BLaER1 (cell line): ENCODE measurements around the gene FAM149A.

Source experiments
- H3K27ac ChIP-seq: shearing (Covaris generic); formaldehyde crosslinking; 2 replicates; pipeline ENCODE4 v1.8.1; 2022
- H3K27me3 ChIP-seq: shearing (Covaris generic); formaldehyde crosslinking; 2 replicates; pipeline ENCODE4 v1.8.1; 2022
- H3K36me3 ChIP-seq: shearing (Covaris generic); formaldehyde crosslinking; 2 replicates; pipeline ENCODE4 v1.8.1; 2022
- H3K4me1 ChIP-seq: shearing (Covaris generic); formaldehyde crosslinking; 2 replicates; pipeline ENCODE4 v1.8.1; 2022
- H3K4me2 ChIP-seq: shearing (Covaris generic); formaldehyde crosslinking; 2 replicates; pipeline ENCODE4 v1.8.1; 2022
- H3K4me3 ChIP-seq: shearing (Covaris generic); formaldehyde crosslinking; 2 replicates; pipeline ENCODE4 v1.8.1; 2022
- H3K9ac ChIP-seq: shearing (Covaris generic); formaldehyde crosslinking; 2 replicates; pipeline ENCODE4 v1.8.1; 2022
- H3K9me3 ChIP-seq: shearing (Covaris generic); formaldehyde crosslinking; 2 replicates; pipeline ENCODE4 v1.8.1; 2022
- H4K20me1 ChIP-seq: shearing (Covaris generic); formaldehyde crosslinking; 2 replicates; pipeline ENCODE4 v1.8.1; 2022
- Cebpa-rat ChIP-seq: shearing (Covaris generic); IDR thresholded peaks from 2 replicates; pipeline ENCODE4 v1.8.1; 2022

The FAM149A gene

DNA sequence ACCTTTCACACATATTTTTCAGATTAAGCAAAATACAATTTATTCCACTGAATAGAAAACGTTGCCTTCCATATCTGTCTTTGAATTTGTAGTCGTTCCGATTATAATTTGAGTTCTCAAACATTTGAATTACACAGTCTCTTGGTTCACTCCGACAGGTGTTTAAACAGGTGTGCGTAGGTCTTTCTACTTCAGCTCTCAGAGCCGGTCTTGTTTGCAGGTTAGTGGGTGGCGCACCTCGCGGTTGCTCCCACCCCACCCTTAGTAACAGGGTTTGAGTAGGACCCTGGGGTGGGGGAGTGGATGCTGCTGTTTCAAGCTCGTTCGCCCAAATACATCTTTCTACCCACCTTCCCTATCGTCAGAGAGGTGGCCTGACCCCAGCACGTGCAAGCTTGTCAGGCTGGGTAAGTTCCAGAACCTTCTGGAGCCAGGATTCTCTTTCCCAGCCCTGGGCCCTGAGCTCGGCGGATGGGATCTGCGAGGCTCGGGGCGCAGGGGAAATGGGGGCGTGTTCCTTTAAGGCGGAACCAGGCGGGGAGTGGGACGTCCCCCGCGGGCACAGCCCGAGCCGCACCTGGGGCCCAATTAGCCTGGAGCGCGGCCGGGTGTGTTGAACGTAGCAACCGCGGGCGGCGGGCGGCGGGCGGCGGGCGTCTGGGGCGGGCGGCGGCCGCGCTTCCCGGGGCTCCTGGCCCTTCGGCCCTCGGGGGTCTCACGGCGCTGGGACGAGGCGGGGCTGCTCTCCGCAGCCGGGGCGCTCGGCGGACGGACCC lies at the start of gene FAM149A:
TSS of gene FAM149A (plus strand) at position 591 of the 776 bp plus-strand sequence.
- no peak within 1 kb of the TSS for H3K27ac ChIP-seq
- H3K36me3 ChIP-seq, result no peaks in the 10 kb centered on the region
- no peak for TF ChIP-seq Cebpa-rat
- H3K9ac ChIP-seq, result 0 out of 2 replicates have a peak within 1 kb of the TSS, but pooled peaks have one; percentile 38
- H3K27me3 ChIP-seq, result peaks cover 57% of the 10 kb centered on the region
- peaks cover 12% of the 10 kb centered on the region for H3K4me1 ChIP-seq
- peak within 1 kb of the TSS; percentile 67 for H3K4me3 ChIP-seq
- H3K9me3 ChIP-seq, result no peaks in the 10 kb centered on the region
- H3K4me2 ChIP-seq, result peak within 1 kb of the TSS; percentile 94
- peaks cover 20% of the 10 kb centered on the region for H4K20me1 ChIP-seq

DNA sequence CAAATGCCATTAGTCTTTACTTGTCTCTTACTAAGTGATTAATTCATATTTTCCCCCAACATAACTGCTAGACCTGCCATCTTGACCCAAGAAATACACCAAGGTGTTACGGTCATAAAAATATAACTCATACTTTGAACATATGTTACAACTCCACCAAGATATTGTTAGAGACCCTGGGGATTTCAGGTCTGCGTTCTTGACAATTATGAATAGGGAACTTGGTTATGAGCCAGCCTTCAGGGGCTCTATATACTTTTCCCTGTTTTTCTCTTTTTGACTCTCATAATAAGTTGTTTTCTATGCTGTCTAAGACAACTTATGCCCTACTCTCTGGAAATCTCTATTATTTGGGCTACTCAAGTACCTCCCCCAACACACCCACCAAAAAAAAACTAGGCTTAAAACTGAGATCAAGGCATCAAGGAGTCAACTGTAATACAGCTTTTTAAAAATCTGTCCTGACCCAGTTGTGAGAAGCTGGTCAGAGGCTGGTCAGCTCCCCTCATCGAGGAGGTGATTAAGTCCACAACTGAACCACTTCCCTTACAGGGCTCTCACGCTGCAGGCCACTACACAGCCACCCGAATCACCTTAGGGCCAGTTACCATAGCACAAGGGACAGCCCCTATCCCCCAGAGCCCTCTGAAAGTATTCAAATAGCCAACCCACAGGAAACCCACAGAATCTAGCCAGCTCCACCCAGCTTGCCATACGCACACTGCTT lies 46.1 kb upstream of the FAM149A start:
- Histone ChIP-seq H3K36me3 (no peaks in the 10 kb centered on the region), H4K20me1 (no peaks in the 10 kb centered on the region), H3K4me3 (no peak overlapping the region), H3K4me2 (peak overlapping the region; percentile 81), H3K9me3 (no peaks in the 10 kb centered on the region), H3K9ac (no peak overlapping the region), H3K27ac (no peak overlapping the region), H3K4me1 (peaks cover 16% of the 10 kb centered on the region), H3K27me3 (no peaks in the 10 kb centered on the region)
- no peak for TF ChIP-seq Cebpa-rat

DNA sequence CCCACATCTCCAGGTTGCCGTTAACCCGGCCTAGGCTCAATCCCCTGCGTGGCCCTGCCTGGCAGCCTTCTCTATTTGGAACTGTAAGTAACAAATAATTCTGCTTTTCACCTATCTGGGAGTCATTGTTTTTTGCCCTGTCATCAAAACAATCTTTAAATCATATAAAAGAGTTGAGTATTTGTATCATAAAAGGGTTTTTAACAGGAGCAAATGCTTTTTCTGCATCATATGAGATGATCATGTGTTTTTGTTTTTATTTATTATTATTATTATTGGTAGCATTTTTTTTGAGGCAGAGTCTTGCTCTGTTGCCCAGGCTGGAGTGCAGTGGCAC lies 45.6 kb upstream of the FAM149A start:
- no peaks in the 10 kb centered on the region for H4K20me1 ChIP-seq
- peak overlapping the region; percentile 81 for H3K4me2 ChIP-seq
- no peak overlapping the region for H3K9ac ChIP-seq
- no peaks in the 10 kb centered on the region for H3K36me3 ChIP-seq
- H3K27ac ChIP-seq, result no peak overlapping the region
- H3K4me3 ChIP-seq, result no peak overlapping the region
- no peak for TF ChIP-seq Cebpa-rat
- no peaks in the 10 kb centered on the region for H3K27me3 ChIP-seq
- peaks cover 16% of the 10 kb centered on the region for H3K4me1 ChIP-seq
- no peaks in the 10 kb centered on the region for H3K9me3 ChIP-seq

DNA sequence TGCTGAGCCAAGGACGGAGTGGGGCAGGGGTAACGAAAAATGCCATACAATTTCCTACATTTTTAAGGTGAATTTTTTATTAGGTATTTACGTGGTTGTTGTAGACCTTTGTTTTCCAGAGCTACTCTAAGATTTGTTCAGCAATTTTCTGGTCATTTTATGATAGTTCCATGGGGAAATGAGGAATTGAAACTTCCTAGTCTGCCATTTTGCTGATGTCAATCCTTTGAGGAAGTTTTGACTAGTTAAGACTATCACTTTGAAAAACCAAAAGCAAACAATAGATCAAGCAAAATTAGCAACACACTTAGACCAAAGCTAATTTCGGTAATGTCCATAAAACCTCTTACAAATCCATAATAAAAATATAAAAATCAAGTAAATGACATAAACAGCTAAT lies 42.6 kb upstream of the FAM149A start:
- Histone ChIP-seq H3K27ac (no peak overlapping the region), H3K4me3 (no peak overlapping the region)
- TF ChIP-seq Cebpa-rat, result no peak

DNA sequence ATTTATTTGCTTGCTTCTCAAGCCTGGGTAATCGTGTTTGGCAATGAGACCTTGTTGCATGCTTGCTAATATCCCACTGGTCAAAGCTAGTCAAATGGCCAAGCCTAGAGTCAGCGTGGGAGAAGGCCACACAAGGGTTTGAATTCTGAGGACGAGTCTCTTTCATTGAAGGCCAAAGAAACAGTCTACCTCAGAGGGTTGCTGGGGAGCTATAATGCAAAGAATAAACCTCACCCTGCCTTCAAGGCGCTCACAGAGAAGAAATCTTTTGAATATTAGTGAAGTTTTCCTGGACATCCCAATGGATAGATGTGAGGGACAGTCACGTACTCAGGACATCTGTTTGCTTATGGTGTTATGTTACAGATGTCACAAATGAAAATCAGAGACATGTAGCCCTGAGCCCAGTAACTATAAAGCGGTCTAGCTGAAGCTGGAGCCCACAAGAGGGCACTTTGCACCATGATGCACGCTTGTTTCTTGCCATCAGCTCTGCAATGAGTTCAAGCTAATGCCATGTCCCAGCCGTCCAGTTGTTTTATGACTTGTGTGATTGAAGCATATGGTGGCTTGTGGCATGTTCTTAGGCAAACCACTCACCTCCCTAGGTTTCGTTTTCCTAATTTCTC lies 36.6 kb upstream of the FAM149A start:
- no peak overlapping the region for H3K4me3 ChIP-seq

More for the DNA sequence above, 42.6 kb upstream of the FAM149A start:
- H3K36me3 ChIP-seq, result no peaks in the 10 kb centered on the region
- no peak overlapping the region for H3K4me2 ChIP-seq
- no peaks in the 10 kb centered on the region for H4K20me1 ChIP-seq
- no peaks in the 10 kb centered on the region for H3K27me3 ChIP-seq
- no peak overlapping the region for H3K9ac ChIP-seq
- H3K9me3 ChIP-seq, result no peaks in the 10 kb centered on the region
- H3K4me1 ChIP-seq, result peaks cover 16% of the 10 kb centered on the region

DNA sequence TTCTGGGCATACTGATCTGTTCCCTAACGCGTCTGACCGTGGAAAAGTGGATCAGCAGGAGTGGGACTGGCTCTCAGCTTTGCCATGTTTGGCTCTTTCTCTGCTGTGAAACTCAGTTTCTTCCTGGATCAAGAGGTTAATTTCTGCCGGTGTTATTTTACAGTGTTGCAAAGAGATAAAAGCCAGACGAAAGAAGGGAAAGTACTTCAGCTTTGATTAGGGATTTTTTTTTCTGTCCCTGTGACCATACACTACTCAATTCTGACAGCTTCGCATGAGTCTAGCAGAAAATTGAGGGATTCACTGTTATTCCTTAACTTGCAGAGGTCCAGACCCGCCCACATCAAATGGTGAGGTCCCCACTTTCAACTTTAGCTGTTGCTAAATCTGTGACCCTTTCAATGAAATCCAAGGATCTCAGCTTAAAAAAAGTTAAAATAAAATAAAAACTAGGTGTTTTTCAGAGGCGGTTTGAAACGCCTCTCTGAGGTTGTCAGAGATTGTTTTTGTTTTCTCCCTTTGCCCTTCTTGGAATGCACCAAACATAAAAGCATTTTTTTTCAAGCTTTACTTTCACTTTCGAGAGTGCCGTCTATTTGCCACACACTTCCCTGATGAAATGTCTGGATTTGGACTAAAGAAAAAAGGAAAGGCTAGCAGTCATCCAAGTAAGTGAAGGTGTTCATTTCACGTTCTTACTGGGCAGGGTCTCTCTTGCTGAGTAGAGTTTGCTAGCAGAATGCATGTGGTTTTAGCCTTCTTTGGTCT lies 35.7 kb upstream of the FAM149A start, which contains the start of gene TLR3:
TSS of gene TLR3 (plus strand) at position 576 of the 768 bp plus-strand sequence. CDS start 7,464 bp downstream, outside the sequence.
- no peaks in the 10 kb centered on the region for H3K27me3 ChIP-seq
- peak within 1 kb of the TSS; percentile 10; the same call in 1 of the 2 replicates for H3K27ac ChIP-seq
- no peaks in the 10 kb centered on the region for H3K36me3 ChIP-seq
- no peak for TF ChIP-seq Cebpa-rat
- H3K9me3 ChIP-seq, result no peaks in the 10 kb centered on the region
- H3K4me1 ChIP-seq, result peaks cover 16% of the 10 kb centered on the region
- H3K4me3 ChIP-seq, result peak within 1 kb of the TSS; percentile 61
- no peaks in the 10 kb centered on the region for H4K20me1 ChIP-seq
- peak within 1 kb of the TSS; percentile 80 for H3K4me2 ChIP-seq
- H3K9ac ChIP-seq, result peak within 1 kb of the TSS; percentile 62

More for the DNA sequence above, 36.6 kb upstream of the FAM149A start:
- peaks cover 16% of the 10 kb centered on the region for H3K4me1 ChIP-seq
- H3K36me3 ChIP-seq, result no peaks in the 10 kb centered on the region
- no peaks in the 10 kb centered on the region for H3K9me3 ChIP-seq
- TF ChIP-seq Cebpa-rat, result no peak
- peak overlapping the region; percentile 80 for H3K4me2 ChIP-seq
- no peak overlapping the region for H3K9ac ChIP-seq
- no peaks in the 10 kb centered on the region for H3K27me3 ChIP-seq
- H3K27ac ChIP-seq, result no peak overlapping the region
- H4K20me1 ChIP-seq, result no peaks in the 10 kb centered on the region

DNA sequence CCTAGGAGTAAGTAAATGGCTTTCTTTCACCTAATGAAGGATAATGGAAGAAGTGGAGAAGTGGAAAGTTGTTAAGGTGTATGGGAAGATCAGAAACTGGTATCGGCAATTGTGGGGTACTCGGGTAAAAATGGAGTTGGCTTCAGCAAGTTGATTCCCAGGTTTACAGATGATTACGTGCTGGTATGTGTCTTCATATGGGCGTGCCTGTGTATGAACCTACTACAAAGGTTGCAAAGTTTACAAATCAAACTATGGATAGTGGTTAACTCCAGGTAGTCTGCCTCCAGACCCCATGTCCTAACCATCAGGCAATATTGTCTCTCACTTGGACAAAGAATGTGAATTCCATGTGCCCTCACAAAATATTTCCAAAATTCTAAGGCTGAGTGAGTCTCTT lies 34.8 kb upstream of the FAM149A start:
- Histone ChIP-seq H3K9ac (no peak overlapping the region), H3K4me1 (peaks cover 16% of the 10 kb centered on the region), H3K9me3 (no peaks in the 10 kb centered on the region), H3K4me3 (no peak overlapping the region), H3K27me3 (no peaks in the 10 kb centered on the region), H3K36me3 (no peaks in the 10 kb centered on the region), H4K20me1 (no peaks in the 10 kb centered on the region), H3K4me2 (peak overlapping the region; percentile 80; the same call in 1 of the 2 replicates), H3K27ac (no peak overlapping the region)
- TF ChIP-seq Cebpa-rat, result no peak

DNA sequence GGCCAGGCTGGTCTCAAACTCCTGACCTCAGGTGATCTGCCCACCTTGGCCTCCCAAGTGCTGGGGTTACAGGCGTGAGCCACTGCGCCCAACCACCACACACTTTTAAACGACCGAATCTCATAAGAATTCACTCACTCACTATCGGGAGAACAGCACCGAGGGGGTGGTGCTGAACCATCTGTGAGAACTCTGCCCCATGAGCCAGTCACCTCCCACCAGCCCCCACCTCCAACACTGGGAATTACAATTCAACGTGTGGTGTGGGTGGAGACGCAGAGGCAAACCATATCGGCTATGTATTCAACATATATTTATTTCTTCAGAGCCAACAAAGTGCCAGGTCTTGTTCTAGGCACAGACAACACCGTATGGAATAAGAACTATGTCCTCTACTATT lies 32.0 kb upstream of the FAM149A start:
- Histone ChIP-seq H3K4me1 (peaks cover 16% of the 10 kb centered on the region), H3K27ac (no peak overlapping the region), H3K27me3 (no peaks in the 10 kb centered on the region), H3K4me3 (no peak overlapping the region), H3K9ac (no peak overlapping the region), H3K4me2 (no peak overlapping the region), H3K36me3 (no peaks in the 10 kb centered on the region), H4K20me1 (no peaks in the 10 kb centered on the region), H3K9me3 (no peaks in the 10 kb centered on the region)
- no peak for TF ChIP-seq Cebpa-rat

DNA sequence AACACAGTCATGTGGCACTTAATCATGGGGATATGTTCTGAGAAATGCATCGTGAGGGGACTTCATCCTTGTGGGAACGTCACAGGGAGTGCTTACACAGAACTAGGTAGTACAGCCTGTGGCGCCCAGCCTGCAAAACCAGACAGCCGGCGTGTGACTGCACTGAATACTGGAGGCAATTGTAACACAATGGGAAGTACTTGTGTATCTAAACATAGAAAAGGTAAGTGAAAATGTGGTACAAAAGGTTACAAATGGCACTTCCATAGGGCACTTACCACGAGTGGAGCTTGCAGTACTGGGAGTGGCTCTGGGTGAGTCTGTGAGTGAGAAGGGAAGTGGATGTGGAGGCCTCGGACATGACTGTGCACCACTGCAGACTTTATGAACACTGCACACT lies 30.3 kb upstream of the FAM149A start:
- Histone ChIP-seq H3K27me3 (peaks cover 3% of the 10 kb centered on the region; the same call in 1 of the 2 replicates), H3K4me1 (0 out of 2 replicates have a peak, but pooled peaks cover 4% of the 10 kb centered on the region), H3K4me2 (no peak overlapping the region), H3K36me3 (no peaks in the 10 kb centered on the region), H3K9ac (no peak overlapping the region), H4K20me1 (no peaks in the 10 kb centered on the region), H3K27ac (no peak overlapping the region), H3K9me3 (no peaks in the 10 kb centered on the region), H3K4me3 (no peak overlapping the region)
- TF ChIP-seq Cebpa-rat, result no peak
